GM21619 (cell line): ENCODE measurements around the gene LIG1.
"Not testable (repeated sequence)": the region's sequence is repeated elsewhere in the genome, so short reads cannot be mapped to it uniquely, and the experiment has no call there.

ENCODE experiments used
- ATAC-seq: cut with Tn5 transposase; IDR thresholded peaks from one replicate; pipeline ENCODE4 v1.9.1; 2021; ENCODE audit not compliant: unreplicated experiment

LIG1 gene

GRCh38 chr19:48085904-48086864 lies 84.0 kb downstream of the LIG1 start:
- ATAC-seq = no peak

DNA sequence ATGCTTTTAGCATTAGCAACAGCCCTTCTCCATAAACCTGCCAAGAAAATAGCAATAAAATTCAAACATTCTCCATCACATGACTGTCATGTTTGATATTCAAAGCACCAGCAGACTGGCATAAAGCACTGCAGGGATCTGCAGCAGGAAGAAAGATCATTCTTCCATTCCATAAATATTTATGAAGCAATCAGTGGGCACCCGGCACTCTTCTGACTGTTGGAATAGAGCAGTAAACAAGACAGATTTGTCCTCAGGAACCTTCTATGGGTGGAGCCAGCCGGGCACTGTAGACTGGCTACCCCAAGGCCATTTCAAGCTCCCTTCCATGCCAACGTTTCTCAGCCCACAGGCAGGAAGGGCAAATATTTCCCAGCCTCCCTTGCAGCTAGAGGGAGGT lies 85.1 kb downstream of the LIG1 start:
- no peak for ATAC-seq

DNA sequence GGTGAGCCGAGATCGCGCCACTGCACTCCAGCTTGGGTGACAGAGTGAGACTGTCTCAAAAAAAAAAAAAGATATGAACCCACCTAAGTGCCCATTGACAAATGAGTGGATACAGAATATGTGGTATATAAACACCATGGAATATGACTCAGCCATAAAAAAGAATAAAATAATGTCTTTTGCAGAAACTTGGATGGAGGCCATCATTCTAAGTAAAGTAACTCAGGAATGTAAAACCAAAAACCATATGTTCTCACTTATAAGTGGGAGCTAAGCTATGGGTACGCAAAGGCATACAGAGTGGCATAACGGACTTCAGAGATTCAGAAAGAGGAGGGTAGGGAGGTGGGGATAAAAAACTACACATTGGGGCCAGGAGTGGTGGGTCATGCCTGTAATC lies 89.0 kb downstream of the LIG1 start:
- no peak for ATAC-seq

DNA sequence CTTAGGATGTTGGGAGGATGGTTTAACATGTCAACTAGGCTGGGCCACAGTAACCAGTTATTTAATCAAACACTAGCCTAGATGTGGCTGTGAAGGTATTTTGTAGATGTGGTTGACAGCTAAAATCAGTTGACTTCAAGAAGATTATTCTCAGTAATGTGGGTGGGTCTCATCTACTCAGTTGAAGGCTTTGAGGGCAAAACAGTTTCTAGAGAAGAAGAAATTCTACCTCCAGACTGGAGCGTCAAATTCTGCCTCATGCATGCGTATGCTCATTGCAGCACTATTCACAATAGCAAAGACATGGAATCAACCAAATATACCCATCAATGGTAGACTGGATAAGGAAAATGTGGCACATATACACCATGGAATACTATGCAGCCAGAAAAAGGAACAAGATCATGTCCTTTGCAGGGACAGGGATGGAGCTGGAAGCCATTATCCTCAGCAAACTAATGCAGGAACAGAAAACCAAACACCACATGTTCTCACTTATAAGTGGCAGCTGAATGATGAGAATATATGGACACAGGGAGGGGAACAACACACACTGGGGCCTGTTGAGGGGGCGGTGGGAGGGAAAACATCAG lies 99.9 kb downstream of the LIG1 start:
- not testable (repeated sequence) for ATAC-seq

- ATAC-seq = no peak
Observed at GRCh38 chr19:48069435-48069834, 100.7 kb downstream of the LIG1 start.
